HEK293T (cell line): Measurements from ENCODE around the gene PFN4.

Experiments used
- ARNT ChIP-seq: fragments of 450-650 bp; IDR thresholded peaks from 2 replicates; pipeline ENCODE4 v1.6.1; 2017; ENCODE audit warnings: mild to moderate bottlenecking
- BHLHE40 ChIP-seq: fragments of 450-650 bp; IDR thresholded peaks from 2 replicates; pipeline ENCODE4 v1.6.1; 2016; ENCODE audit warnings: mild to moderate bottlenecking, moderate library complexity, borderline replicate concordance
- CTBP1 ChIP-seq: fragments of 450-650 bp; IDR thresholded peaks from 2 replicates; pipeline ENCODE4 v1.6.1; 2016; ENCODE audit warnings: borderline replicate concordance
- ELF4 ChIP-seq: fragments of 450-650 bp; IDR thresholded peaks from 2 replicates; pipeline ENCODE4 v1.6.1; 2017; ENCODE audit warnings: antibody characterized with exemption
- FOXA1 ChIP-seq: fragments of 450-650 bp; IDR thresholded peaks from 2 replicates; pipeline ENCODE4 v1.6.1; 2016; ENCODE audit warnings: mild to moderate bottlenecking
- FOXK2 ChIP-seq: fragments of 450-650 bp; IDR thresholded peaks from 2 replicates; pipeline ENCODE4 v1.6.1; 2016; ENCODE audit warnings: mild to moderate bottlenecking
- FOXM1 ChIP-seq: fragments of 450-650 bp; IDR thresholded peaks from 2 replicates; pipeline ENCODE4 v1.6.1; 2017; ENCODE audit warnings: mild to moderate bottlenecking, borderline replicate concordance
- HDGF ChIP-seq: fragments of 450-650 bp; IDR thresholded peaks from 2 replicates; pipeline ENCODE4 v1.6.1; 2017; ENCODE audit warnings: antibody characterized with exemption, borderline replicate concordance
- L3MBTL2 ChIP-seq: fragments of 450-650 bp; conservative IDR thresholded peaks from 2 replicates; pipeline ENCODE4 v1.6.1; 2016; ENCODE audit warnings: mild to moderate bottlenecking
- NFRKB ChIP-seq: fragments of 450-650 bp; IDR thresholded peaks from 2 replicates; pipeline ENCODE4 v1.6.1; 2016; ENCODE audit warnings: mild to moderate bottlenecking, moderate library complexity
- PKNOX1 ChIP-seq: fragments of 450-650 bp; IDR thresholded peaks from 2 replicates; pipeline ENCODE4 v1.6.1; 2016
- SP1 ChIP-seq: fragments of 450-650 bp; IDR thresholded peaks from 2 replicates; pipeline ENCODE4 v1.6.1; 2017
- SUZ12 ChIP-seq: fragments of 450-650 bp; IDR thresholded peaks from 2 replicates; pipeline ENCODE4 v1.6.1; 2016; ENCODE audit warnings: mild to moderate bottlenecking
- TARDBP ChIP-seq: fragments of 450-650 bp; IDR thresholded peaks from 2 replicates; pipeline ENCODE4 v1.6.1; 2016

- TF ChIP-seq BHLHE40 (no peak), CTBP1 (no peak), ARNT (no peak), FOXA1 (no peak), ELF4 (no peak), FOXK2 (no peak), PKNOX1 (no peak), SUZ12 (no peak), L3MBTL2 (no peak), TARDBP (no peak), SP1 (no peak), NFRKB (no peak), HDGF (no peak), FOXM1 (no peak)
Measured at GRCh38 chr2:24121066-24121465, 2.1 kb downstream of the PFN4 start.
